NCI-H146 (cell line): ENCODE measurements around the gene SPOCK2.
"Not testable (repeated sequence)": the region's sequence is repeated elsewhere in the genome, so short reads cannot be mapped to it uniquely, and the experiment has no call there.

Experiments used
- DNase-seq: peaks from one replicate; lab custom pipeline; 2025; lab: John Stamatoyannopoulos, UW

Gene SPOCK2

GRCh38 chr10:72056113-72056512 is 32.2 kb downstream of the SPOCK2 start:
- no peak for DNase-seq

GRCh38 chr10:72053690-72054089 is 34.7 kb downstream of the SPOCK2 start:
- DNase-seq: no peak

GRCh38 chr10:72050873-72051272 is 37.5 kb downstream of the SPOCK2 start:
- no peak for DNase-seq

- peak; percentile 68 for DNase-seq
Measured at GRCh38 chr10:72049969-72050781, 38.2 kb downstream of the SPOCK2 start.

- no peak for DNase-seq
Measured at GRCh38 chr10:72049472-72049871, 38.9 kb downstream of the SPOCK2 start.

GRCh38 chr10:72048450-72049124 is 39.8 kb downstream of the SPOCK2 start:
- DNase-seq: peak; percentile 88

- DNase-seq: no peak
Measured at GRCh38 chr10:72045586-72045985, 42.8 kb downstream of the SPOCK2 start.

- DNase-seq: no peak
Measured at GRCh38 chr10:72044417-72045041, 43.8 kb downstream of the SPOCK2 start.

GRCh38 chr10:72043016-72043834 is 45.1 kb downstream of the SPOCK2 start:
- no peak for DNase-seq

- DNase-seq: no peak
Measured at GRCh38 chr10:72041491-72041890, 46.9 kb downstream of the SPOCK2 start.

- no peak for DNase-seq
Measured at GRCh38 chr10:72039377-72039776, 49.0 kb downstream of the SPOCK2 start.

GRCh38 chr10:72038458-72039001 is 49.8 kb downstream of the SPOCK2 start:
- DNase-seq: no peak

- DNase-seq: no peak
Measured at GRCh38 chr10:72037811-72038210, 50.5 kb downstream of the SPOCK2 start.

GRCh38 chr10:72037266-72037665 is 51.1 kb downstream of the SPOCK2 start:
- DNase-seq: no peak

GRCh38 chr10:72035252-72035887 is 53.0 kb downstream of the SPOCK2 start:
- DNase-seq: no peak

GRCh38 chr10:72034761-72035160 is 53.6 kb downstream of the SPOCK2 start:
- DNase-seq: no peak

GRCh38 chr10:72034040-72034499 is 54.3 kb downstream of the SPOCK2 start:
- DNase-seq: no peak

- DNase-seq: not testable (repeated sequence)
Measured at GRCh38 chr10:72032409-72033162, 55.8 kb downstream of the SPOCK2 start.

- DNase-seq: no peak
Measured at GRCh38 chr10:72031706-72032105, 56.6 kb downstream of the SPOCK2 start.

GRCh38 chr10:72030762-72031543 is 57.4 kb downstream of the SPOCK2 start:
- DNase-seq: no peak
